GM12878 (cell line): ENCODE measurements around the gene BPIFB4.

Experiments used
- HCFC1 ChIP-seq: fragments of 150-350 bp; IDR thresholded peaks from 2 replicates; pipeline ENCODE4 v1.6.1; 2014; ENCODE audit warnings: low read length
- POLR2AphosphoS5 ChIP-seq: IDR thresholded peaks from 2 replicates; pipeline ENCODE4 v1.6.1; 2011; ENCODE audit warnings: mild to moderate bottlenecking, low read length, inconsistent platforms
- TF ChIP-seq, protein P1 (sequence below), 3 experiments: IDR thresholded peaks in 2 of 3; conservative IDR thresholded peaks in 1 of 3; 2 replicates each; pipeline ENCODE4 v1.5.1; 2011; ENCODE audit warnings: low read depth in 3 of 3, low read length in 3 of 3, mild to moderate bottlenecking in 3 of 3, control low read depth in 2 of 3, moderate library complexity in 2 of 3, inconsistent platforms in 1 of 3, mixed read lengths in 1 of 3; ENCODE audit not compliant: control insufficient read depth in 2 of 3, insufficient read depth in 1 of 3; ENCODE audit errors: extremely low read depth in 1 of 3

DNA sequence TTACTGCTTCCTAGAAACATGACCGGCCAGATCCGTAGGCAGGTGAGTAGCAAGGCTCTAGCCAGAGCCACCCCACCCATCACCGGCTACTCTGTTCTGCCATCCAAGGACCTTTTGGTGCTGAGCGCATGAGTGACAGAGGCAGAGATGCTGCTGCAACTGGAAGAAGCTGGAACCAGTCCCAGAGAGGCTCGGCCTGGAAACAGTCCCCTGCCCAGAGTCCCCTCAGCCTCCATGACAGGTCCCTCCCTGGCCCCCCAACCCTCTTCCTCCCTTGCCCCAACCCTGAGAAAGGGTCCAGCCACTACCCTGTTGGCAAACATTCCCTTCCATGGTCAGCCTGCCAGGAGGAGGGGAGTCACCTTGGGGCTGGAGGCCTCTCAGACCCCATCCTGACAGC, 31.9 kb downstream of the BPIFB4 start:
- TF ChIP-seq, protein P1, sequence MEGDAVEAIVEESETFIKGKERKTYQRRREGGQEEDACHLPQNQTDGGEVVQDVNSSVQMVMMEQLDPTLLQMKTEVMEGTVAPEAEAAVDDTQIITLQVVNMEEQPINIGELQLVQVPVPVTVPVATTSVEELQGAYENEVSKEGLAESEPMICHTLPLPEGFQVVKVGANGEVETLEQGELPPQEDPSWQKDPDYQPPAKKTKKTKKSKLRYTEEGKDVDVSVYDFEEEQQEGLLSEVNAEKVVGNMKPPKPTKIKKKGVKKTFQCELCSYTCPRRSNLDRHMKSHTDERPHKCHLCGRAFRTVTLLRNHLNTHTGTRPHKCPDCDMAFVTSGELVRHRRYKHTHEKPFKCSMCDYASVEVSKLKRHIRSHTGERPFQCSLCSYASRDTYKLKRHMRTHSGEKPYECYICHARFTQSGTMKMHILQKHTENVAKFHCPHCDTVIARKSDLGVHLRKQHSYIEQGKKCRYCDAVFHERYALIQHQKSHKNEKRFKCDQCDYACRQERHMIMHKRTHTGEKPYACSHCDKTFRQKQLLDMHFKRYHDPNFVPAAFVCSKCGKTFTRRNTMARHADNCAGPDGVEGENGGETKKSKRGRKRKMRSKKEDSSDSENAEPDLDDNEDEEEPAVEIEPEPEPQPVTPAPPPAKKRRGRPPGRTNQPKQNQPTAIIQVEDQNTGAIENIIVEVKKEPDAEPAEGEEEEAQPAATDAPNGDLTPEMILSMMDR (IDR thresholded peaks at IDR 0.05 in 2 of 3, conservative IDR thresholded peaks at IDR 0.05 in 1 of 3; ENCODE audit: control insufficient read depth in 2 of 3, extremely low read depth in 1 of 3, insufficient read depth in 1 of 3, low read depth in 3 of 3, low read length in 3 of 3): no peak
- TF ChIP-seq POLR2AphosphoS5 (no peak), HCFC1 (no peak)
